HCT116 (cell line): ENCODE data around the gene VSX2. TPM values are rescaled to one million over a fixed set of nuclear protein-coding genes. Genes with fewer than 3 reads are reported as not detected.

Experiments
- ATAC-seq: fragments of 200-7000 bp; cut with Tn5 transposase; 2 replicates; pipeline ENCODE4 v1.9.1; 2020; ENCODE audit warnings: mild to moderate bottlenecking, moderate library complexity
- BruUV-seq: library from RNA; stranded (reverse); fragments of 400-500 nt; replicated peaks from 2 replicates; lab custom pipeline; 2021; lab: Mats Ljungman, UMichigan
- CTCF ChIA-PET: fragments of 300-600 bp; sonication (Branson Sonifier 250); formaldehyde crosslinking; loops from one replicate; lab custom pipeline; 2021; ENCODE audit warnings: antibody characterized with exemption; lab: Charles Lee
- POLR2A ChIA-PET: fragments of 300-600, 350-600 bp; sonication (Branson Sonifier 250); formaldehyde crosslinking; loops from one replicate; lab custom pipeline; 2021; ENCODE audit warnings: antibody characterized with exemption; lab: Charles Lee
- RAD21 ChIA-PET, 2 experiments: fragments of 300-600 bp; sonication (Branson Sonifier 250); formaldehyde crosslinking; loops; one replicate each; lab custom pipeline; 2023; ENCODE audit warnings: low total read pairs in 2 of 2; ENCODE audit not compliant: uncharacterized antibody in 2 of 2, unreplicated experiment in 2 of 2, low non-redundant PET in 1 of 2; lab: Charles Lee
- DNase-seq: peaks from one replicate; pipeline ENCODE4 v3.0.0-alpha.2; 2010; ENCODE audit warnings: low read depth, low spot score
- H2AFZ ChIP-seq: fragments of 200-600 bp; shearing (Covaris generic), sonication (generic); 2 replicates; pipeline ENCODE4 v1.6.1; 2017; ENCODE audit warnings: low read depth, mixed run types, mixed read lengths, antibody characterized with exemption, low read length; ENCODE audit not compliant: poor library complexity, severe bottlenecking
- H3K27ac ChIP-seq: 2 replicates; pipeline ENCODE4 v1.5.1; 2012; ENCODE audit warnings: low read depth, low read length
- H3K27me3 ChIP-seq: fragments of 200-600 bp; sonication (generic); 2 replicates; pipeline ENCODE4 v1.6.1; 2016; ENCODE audit warnings: mixed run types, low read length, mixed read lengths; ENCODE audit not compliant: insufficient read depth
- H3K36me3 ChIP-seq, 2 experiments: fragments of 200-500 bp in 1 of 2; fragments of 200-600 bp in 1 of 2; sonication (Bioruptor generic) in 1 of 2; sonication (generic) in 1 of 2; 2 replicates each; pipeline versions ENCODE4 v1.5.1 to v1.6.1; 2014 to 2016; ENCODE audit warnings: low read length in 2 of 2, inconsistent platforms in 1 of 2, mixed read lengths in 1 of 2, mixed run types in 1 of 2; ENCODE audit not compliant: insufficient read depth in 2 of 2, control insufficient read depth in 1 of 2
- H3K4me1 ChIP-seq, 2 experiments: fragments of 200-600 bp in 1 of 2; sonication (generic) in 1 of 2; 2 replicates each; pipeline versions ENCODE4 v1.5.1 to v1.6.1; 2012 to 2017; ENCODE audit warnings: low read length in 2 of 2, inconsistent platforms in 1 of 2, mild to moderate bottlenecking in 1 of 2, mixed read lengths in 1 of 2, mixed run types in 1 of 2, moderate library complexity in 1 of 2; ENCODE audit not compliant: insufficient read depth in 2 of 2, control insufficient read depth in 1 of 2
- H3K4me2 ChIP-seq: fragments of 200-600 bp; sonication (generic); 2 replicates; pipeline ENCODE4 v1.6.1; 2017; ENCODE audit warnings: mixed run types, low read length, mixed read lengths
- H3K4me3 ChIP-seq, 2 experiments: fragments of 200-600 bp in 1 of 2; sonication (generic) in 1 of 2; replicated peaks in 1 of 2; 2 replicates each; pipeline ENCODE4 v1.5.1; 2011 to 2016; ENCODE audit warnings: low read length in 2 of 2, control low read depth in 1 of 2, low read depth in 1 of 2, mild to moderate bottlenecking in 1 of 2, mixed read lengths in 1 of 2, mixed run types in 1 of 2
- H3K79me2 ChIP-seq: fragments of 200-600 bp; sonication (generic); 2 replicates; pipeline ENCODE4 v1.6.1; 2017; ENCODE audit warnings: mild to moderate bottlenecking, mixed run types, low read length, moderate library complexity, mixed read lengths; ENCODE audit not compliant: insufficient read depth
- H3K9ac ChIP-seq: fragments of 200-600 bp; sonication (generic); 2 replicates; pipeline ENCODE4 v1.6.1; 2016; ENCODE audit warnings: low read length, mixed read lengths
- H3K9me2 ChIP-seq: fragments of 200-600 bp; sonication (generic), shearing (Covaris generic); 2 replicates; pipeline ENCODE4 v1.6.1; 2017; ENCODE audit warnings: mixed run types, mild to moderate bottlenecking, moderate library complexity; ENCODE audit not compliant: insufficient read depth
- H3K9me3 ChIP-seq, 2 experiments: fragments of 200-500 bp in 1 of 2; fragments of 200-600 bp in 1 of 2; sonication (Bioruptor generic) in 1 of 2; sonication (generic) in 1 of 2; 2 replicates each; pipeline ENCODE4 v1.6.1; 2014 to 2017; ENCODE audit warnings: low read length in 2 of 2, mixed read lengths in 2 of 2, inconsistent platforms in 1 of 2, low read depth in 1 of 2, mild to moderate bottlenecking in 1 of 2, mixed run types in 1 of 2, moderate library complexity in 1 of 2; ENCODE audit not compliant: control insufficient read depth in 1 of 2, insufficient read depth in 1 of 2
- H4K20me1 ChIP-seq: fragments of 200-600 bp; sonication (generic), shearing (Covaris generic); 2 replicates; pipeline ENCODE4 v1.6.1; 2017; ENCODE audit warnings: mixed run types, mild to moderate bottlenecking, moderate library complexity; ENCODE audit not compliant: insufficient read depth
- CBX3 ChIP-seq: IDR thresholded peaks from 2 replicates; pipeline ENCODE4 v1.6.1; 2012; ENCODE audit warnings: low read depth
- CEBPB ChIP-seq: IDR thresholded peaks from 2 replicates; pipeline ENCODE4 v1.6.1; 2012; ENCODE audit warnings: low read depth
- EZH2phosphoT487 ChIP-seq: fragments of 200-600 bp; IDR thresholded peaks from 2 replicates; pipeline ENCODE4 v1.6.1; 2018; ENCODE audit warnings: antibody characterized with exemption, borderline replicate concordance
- JUND ChIP-seq: IDR thresholded peaks from 2 replicates; pipeline ENCODE4 v1.6.1; 2012
- POLR2A ChIP-seq: IDR thresholded peaks from 2 replicates; pipeline ENCODE4 v1.7.0; 2011; ENCODE audit warnings: borderline replicate concordance; ENCODE audit not compliant: insufficient read depth, insufficient read length; ENCODE audit errors: extremely low read depth
- RAD21 ChIP-seq: IDR thresholded peaks from 2 replicates; pipeline ENCODE4 v1.6.1; 2012; ENCODE audit warnings: low read depth, mild to moderate bottlenecking
- SIN3A ChIP-seq: IDR thresholded peaks from 2 replicates; pipeline ENCODE4 v1.6.1; 2012; ENCODE audit warnings: low read depth
- SRF ChIP-seq: IDR thresholded peaks from 2 replicates; pipeline ENCODE4 v1.6.1; 2012; ENCODE audit warnings: low read depth
- TCF7L2 ChIP-seq: IDR thresholded peaks from 2 replicates; pipeline ENCODE4 v1.7.0; 2011; ENCODE audit warnings: borderline replicate concordance, inconsistent platforms; ENCODE audit not compliant: insufficient read depth, insufficient read length; ENCODE audit errors: extremely low read depth
- YY1 ChIP-seq: IDR thresholded peaks from 2 replicates; pipeline ENCODE4 v1.6.1; 2011; ENCODE audit warnings: low read length, low read depth, moderate library complexity, mild to moderate bottlenecking; ENCODE audit not compliant: insufficient replicate concordance; ENCODE audit errors: extremely low read depth
- ZFX ChIP-seq: fragments of 450-650 bp; IDR thresholded peaks from 2 replicates; pipeline ENCODE4 v1.6.1; 2017
- ZNF274 ChIP-seq: fragments of 200-500 bp; sonication (Bioruptor generic); IDR thresholded peaks from 2 replicates; pipeline ENCODE4 v1.6.1; 2014; ENCODE audit warnings: mild to moderate bottlenecking, low read depth, low read length, inconsistent platforms
- intact Hi-C: fragments of 100-400 bp; cut with micrococcal nuclease; formaldehyde crosslinking; loops from 2 replicates; pipeline ENCODE4 v1.10.0; 2022
- total RNA-seq: library from RNA; stranded (reverse); gene quantifications from one replicate; pipeline ENCODE4 v1.2.1, GENCODE V29; 2021; ENCODE audit not compliant: unreplicated experiment
- TF ChIP-seq, protein P1 (sequence below), 3 experiments: fragments of 200-600 bp in 1 of 3; sonication (generic) in 1 of 3; IDR thresholded peaks in 2 of 3; conservative IDR thresholded peaks in 1 of 3; 2 replicates each; pipeline ENCODE4 v1.5.1; 2012 to 2017; ENCODE audit warnings: low read depth in 2 of 3, low read length in 2 of 3, antibody characterized with exemption in 1 of 3, borderline replicate concordance in 1 of 3, control low read depth in 1 of 3, mild to moderate bottlenecking in 1 of 3, mixed read lengths in 1 of 3, mixed run types in 1 of 3, moderate library complexity in 1 of 3; ENCODE audit not compliant: insufficient read depth in 1 of 3
- TF ChIP-seq, protein P2 (sequence below): IDR thresholded peaks from 2 replicates; pipeline ENCODE4 v1.6.1; 2012; ENCODE audit warnings: low read depth

Gene VSX2
- total RNA-seq, 1 experiment from 2014 or later, result not detected

DNA sequence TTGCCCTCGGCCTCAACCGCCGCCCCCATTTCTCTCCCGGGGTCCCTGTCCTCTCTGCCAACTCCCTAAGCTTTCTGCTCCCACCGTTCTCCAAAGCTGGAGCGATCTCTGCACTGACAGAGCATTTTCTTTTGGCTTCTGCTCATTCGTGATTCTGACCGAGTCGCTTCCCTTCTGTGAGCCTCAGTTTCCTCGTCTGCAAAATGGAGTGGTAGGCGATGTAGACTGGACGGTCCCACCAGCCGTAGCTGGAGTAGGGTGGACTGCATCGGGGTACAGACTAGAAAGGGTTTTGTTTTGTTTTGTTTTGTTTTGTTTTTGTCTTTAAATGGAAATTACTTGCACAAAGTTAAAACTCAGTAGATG is 2.4 kb downstream of the VSX2 start:
- Histone ChIP-seq H3K9me2 (no peaks in the 10 kb centered on the region), H3K27ac (no peak overlapping the region), H3K79me2 (no peaks in the 10 kb centered on the region), H3K4me1 (no peaks in the 10 kb centered on the region), H3K9ac (no peak overlapping the region), H2AFZ (no peak overlapping the region), H4K20me1 (no peaks in the 10 kb centered on the region), H3K36me3 (no peaks in the 10 kb centered on the region), H3K4me2 (no peak overlapping the region), H3K9me3 (no peaks in the 10 kb centered on the region), H3K4me3 (no peak overlapping the region), H3K27me3 (no peaks in the 10 kb centered on the region)
- no peak for TF ChIP-seq CEBPB
- TF ChIP-seq CBX3, result no peak
- TF ChIP-seq SRF, result no peak
- TF ChIP-seq, protein P1, sequence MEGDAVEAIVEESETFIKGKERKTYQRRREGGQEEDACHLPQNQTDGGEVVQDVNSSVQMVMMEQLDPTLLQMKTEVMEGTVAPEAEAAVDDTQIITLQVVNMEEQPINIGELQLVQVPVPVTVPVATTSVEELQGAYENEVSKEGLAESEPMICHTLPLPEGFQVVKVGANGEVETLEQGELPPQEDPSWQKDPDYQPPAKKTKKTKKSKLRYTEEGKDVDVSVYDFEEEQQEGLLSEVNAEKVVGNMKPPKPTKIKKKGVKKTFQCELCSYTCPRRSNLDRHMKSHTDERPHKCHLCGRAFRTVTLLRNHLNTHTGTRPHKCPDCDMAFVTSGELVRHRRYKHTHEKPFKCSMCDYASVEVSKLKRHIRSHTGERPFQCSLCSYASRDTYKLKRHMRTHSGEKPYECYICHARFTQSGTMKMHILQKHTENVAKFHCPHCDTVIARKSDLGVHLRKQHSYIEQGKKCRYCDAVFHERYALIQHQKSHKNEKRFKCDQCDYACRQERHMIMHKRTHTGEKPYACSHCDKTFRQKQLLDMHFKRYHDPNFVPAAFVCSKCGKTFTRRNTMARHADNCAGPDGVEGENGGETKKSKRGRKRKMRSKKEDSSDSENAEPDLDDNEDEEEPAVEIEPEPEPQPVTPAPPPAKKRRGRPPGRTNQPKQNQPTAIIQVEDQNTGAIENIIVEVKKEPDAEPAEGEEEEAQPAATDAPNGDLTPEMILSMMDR (IDR thresholded peaks at IDR 0.05 in 2 of 3, conservative IDR thresholded peaks at IDR 0.05 in 1 of 3; ENCODE audit: borderline replicate concordance in 1 of 3, insufficient read depth in 1 of 3, low read depth in 2 of 3, low read length in 2 of 3), result no peak
- no peak for TF ChIP-seq EZH2phosphoT487
- TF ChIP-seq ZFX, result no peak
- TF ChIP-seq POLR2A, result no peak
- TF ChIP-seq, protein P2, sequence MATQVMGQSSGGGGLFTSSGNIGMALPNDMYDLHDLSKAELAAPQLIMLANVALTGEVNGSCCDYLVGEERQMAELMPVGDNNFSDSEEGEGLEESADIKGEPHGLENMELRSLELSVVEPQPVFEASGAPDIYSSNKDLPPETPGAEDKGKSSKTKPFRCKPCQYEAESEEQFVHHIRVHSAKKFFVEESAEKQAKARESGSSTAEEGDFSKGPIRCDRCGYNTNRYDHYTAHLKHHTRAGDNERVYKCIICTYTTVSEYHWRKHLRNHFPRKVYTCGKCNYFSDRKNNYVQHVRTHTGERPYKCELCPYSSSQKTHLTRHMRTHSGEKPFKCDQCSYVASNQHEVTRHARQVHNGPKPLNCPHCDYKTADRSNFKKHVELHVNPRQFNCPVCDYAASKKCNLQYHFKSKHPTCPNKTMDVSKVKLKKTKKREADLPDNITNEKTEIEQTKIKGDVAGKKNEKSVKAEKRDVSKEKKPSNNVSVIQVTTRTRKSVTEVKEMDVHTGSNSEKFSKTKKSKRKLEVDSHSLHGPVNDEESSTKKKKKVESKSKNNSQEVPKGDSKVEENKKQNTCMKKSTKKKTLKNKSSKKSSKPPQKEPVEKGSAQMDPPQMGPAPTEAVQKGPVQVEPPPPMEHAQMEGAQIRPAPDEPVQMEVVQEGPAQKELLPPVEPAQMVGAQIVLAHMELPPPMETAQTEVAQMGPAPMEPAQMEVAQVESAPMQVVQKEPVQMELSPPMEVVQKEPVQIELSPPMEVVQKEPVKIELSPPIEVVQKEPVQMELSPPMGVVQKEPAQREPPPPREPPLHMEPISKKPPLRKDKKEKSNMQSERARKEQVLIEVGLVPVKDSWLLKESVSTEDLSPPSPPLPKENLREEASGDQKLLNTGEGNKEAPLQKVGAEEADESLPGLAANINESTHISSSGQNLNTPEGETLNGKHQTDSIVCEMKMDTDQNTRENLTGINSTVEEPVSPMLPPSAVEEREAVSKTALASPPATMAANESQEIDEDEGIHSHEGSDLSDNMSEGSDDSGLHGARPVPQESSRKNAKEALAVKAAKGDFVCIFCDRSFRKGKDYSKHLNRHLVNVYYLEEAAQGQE, result no peak
- TF ChIP-seq JUND, result no peak
- no peak for TF ChIP-seq ZNF274
- TF ChIP-seq YY1, result no peak
- TF ChIP-seq RAD21, result no peak
- TF ChIP-seq SIN3A, result no peak
- TF ChIP-seq TCF7L2, result no peak
- ChIA-PET CTCF (no interaction called here), POLR2A (interaction anchor here (0.6 kb wide), 1 partner anchor 10 kb away, joined by 3 read pairs; no protein-coding TSS in a partner anchor), RAD21 (no interaction called here)
- no peak for DNase-seq
- intact Hi-C loops, result no loop called here
- no peak for ATAC-seq
- no TSS peak for BruUV-seq
